G401.6 (cell line): Measurements from ENCODE around the gene LMBR1.
"Not testable (repeated sequence)": the region's sequence is repeated elsewhere in the genome, so short reads cannot be mapped to it uniquely, and the experiment has no call there.

Source experiments
- FAIRE-seq: peaks from 2 replicates; lab custom pipeline; 2012; peaks lifted over from hg19 to GRCh38; lab: Jason Lieb, UNC

LMBR1 gene

GRCh38 chr7:156654511-156655234 lies 238.3 kb downstream of the LMBR1 start:
- FAIRE-seq = no peak

GRCh38 chr7:156652886-156653568 lies 240.0 kb downstream of the LMBR1 start:
- FAIRE-seq = no peak

- no peak for FAIRE-seq
Observed at GRCh38 chr7:156651474-156651873, 241.5 kb downstream of the LMBR1 start.

GRCh38 chr7:156650042-156650441 lies 242.9 kb downstream of the LMBR1 start:
- FAIRE-seq = no peak

GRCh38 chr7:156647330-156647729 lies 245.7 kb downstream of the LMBR1 start:
- not testable (repeated sequence) for FAIRE-seq

GRCh38 chr7:156642306-156643045 lies 250.5 kb downstream of the LMBR1 start:
- FAIRE-seq = no peak

GRCh38 chr7:156640949-156641485 lies 252.0 kb downstream of the LMBR1 start:
- FAIRE-seq = no peak

- FAIRE-seq = no peak
Observed at GRCh38 chr7:156640257-156640948, 252.6 kb downstream of the LMBR1 start, which contains the start of gene RNF32. Gene RNF32, plus strand, starts transcription at chr7:156640774. Its CDS starts 3,104 bp downstream, at chr7:156643878.

GRCh38 chr7:156639426-156640256 lies 253.3 kb downstream of the LMBR1 start:
- FAIRE-seq = no peak

GRCh38 chr7:156638443-156639077 lies 254.4 kb downstream of the LMBR1 start:
- FAIRE-seq = peak; percentile 6

- not testable (repeated sequence) for FAIRE-seq
Observed at GRCh38 chr7:156637093-156637492, 255.9 kb downstream of the LMBR1 start.

GRCh38 chr7:156635529-156636385 lies 257.2 kb downstream of the LMBR1 start:
- no peak for FAIRE-seq

GRCh38 chr7:156634117-156634516 lies 258.9 kb downstream of the LMBR1 start:
- FAIRE-seq = no peak

- no peak for FAIRE-seq
Observed at GRCh38 chr7:156629873-156630272, 263.1 kb downstream of the LMBR1 start.

GRCh38 chr7:156628562-156628961 lies 264.4 kb downstream of the LMBR1 start:
- no peak for FAIRE-seq
